Astrocyte (in vitro differentiated cells and primary cell): ENCODE data around the gene INSRR. TPM values are rescaled to one million over a fixed set of nuclear protein-coding genes. Genes with fewer than 3 reads are reported as not detected.

Experiments used
- DNase-seq: peaks from one replicate; pipeline ENCODE4 v3.0.0-alpha.2; 2010; ENCODE audit warnings: low read depth
- FAIRE-seq: peaks from 2 replicates; lab custom pipeline; 2011; peaks lifted over from hg19 to GRCh38; lab: Jason Lieb, UNC
- H2AFZ ChIP-seq: 2 replicates; pipeline ENCODE4 v1.6.0; 2012; ENCODE audit warnings: low read depth, low read length, inconsistent platforms
- H3K27ac ChIP-seq: 2 replicates; pipeline ENCODE4 v1.5.1; 2011; ENCODE audit warnings: low read depth, low read length, inconsistent platforms
- H3K27me3 ChIP-seq: 2 replicates; pipeline ENCODE4 v1.6.0; 2011; ENCODE audit warnings: low read length, inconsistent platforms; ENCODE audit not compliant: insufficient read depth
- H3K36me3 ChIP-seq: 2 replicates; pipeline ENCODE4 v1.5.1; 2011; ENCODE audit warnings: low read length, inconsistent platforms; ENCODE audit not compliant: insufficient read depth
- H3K4me1 ChIP-seq: 2 replicates; pipeline ENCODE4 v1.5.1; 2011; ENCODE audit warnings: low read length, inconsistent platforms; ENCODE audit not compliant: insufficient read depth
- H3K4me2 ChIP-seq: 2 replicates; pipeline ENCODE4 v1.6.0; 2012; ENCODE audit warnings: low read length, inconsistent platforms
- H3K4me3 ChIP-seq: 2 replicates; pipeline ENCODE4 v1.5.1; 2011; ENCODE audit warnings: low read depth, mild to moderate bottlenecking, low read length, inconsistent platforms; ENCODE audit not compliant: insufficient read depth
- H3K79me2 ChIP-seq: 2 replicates; pipeline ENCODE4 v1.6.0; 2012; ENCODE audit warnings: mild to moderate bottlenecking, low read length, inconsistent platforms; ENCODE audit not compliant: insufficient read depth
- H3K9ac ChIP-seq: 2 replicates; pipeline ENCODE4 v1.6.0; 2012; ENCODE audit warnings: mild to moderate bottlenecking, low read length, inconsistent platforms
- H3K9me3 ChIP-seq: 2 replicates; pipeline ENCODE4 v1.5.1; 2012; ENCODE audit warnings: low read depth, mild to moderate bottlenecking, low read length, inconsistent platforms; ENCODE audit not compliant: insufficient read depth
- H4K20me1 ChIP-seq: 2 replicates; pipeline ENCODE4 v1.6.0; 2012; ENCODE audit warnings: low read length, inconsistent platforms; ENCODE audit not compliant: insufficient read depth
- H3K27ac Mint-ChIP-seq: one replicate; pipeline ENCODE4 v1.8.0; 2021; ENCODE audit warnings: mild to moderate bottlenecking, mixed read lengths; ENCODE audit not compliant: unreplicated experiment
- H3K27me3 Mint-ChIP-seq: one replicate; pipeline ENCODE4 v1.8.0; 2021; ENCODE audit warnings: low read depth, mixed read lengths; ENCODE audit not compliant: unreplicated experiment
- H3K36me3 Mint-ChIP-seq: one replicate; pipeline ENCODE4 v1.8.0; 2021; ENCODE audit warnings: low read depth, mixed read lengths; ENCODE audit not compliant: unreplicated experiment
- H3K4me1 Mint-ChIP-seq: one replicate; pipeline ENCODE4 v1.8.0; 2021; ENCODE audit warnings: low read depth, mixed read lengths; ENCODE audit not compliant: unreplicated experiment
- H3K4me3 Mint-ChIP-seq: one replicate; pipeline ENCODE4 v1.8.0; 2021; ENCODE audit warnings: mild to moderate bottlenecking, moderate library complexity, mixed read lengths; ENCODE audit not compliant: unreplicated experiment
- H3K9me3 Mint-ChIP-seq: one replicate; pipeline ENCODE4 v1.8.0; 2021; ENCODE audit warnings: mild to moderate bottlenecking, mixed read lengths; ENCODE audit not compliant: unreplicated experiment
- EZH2 ChIP-seq: IDR thresholded peaks from 2 replicates; pipeline ENCODE4 v1.6.1; 2012; ENCODE audit warnings: mild to moderate bottlenecking, low read length, inconsistent platforms; ENCODE audit not compliant: insufficient read depth
- total RNA-seq: library from RNA; stranded (reverse); gene quantifications from 2 replicates; pipeline ENCODE4 v1.2.1, GENCODE V29; 2021
- TF ChIP-seq, protein P1 (sequence below): IDR thresholded peaks from 2 replicates; pipeline ENCODE4 v1.5.1; 2011; ENCODE audit warnings: low read depth, mild to moderate bottlenecking, inconsistent platforms, low read length, moderate library complexity; ENCODE audit not compliant: insufficient read depth

Gene INSRR
- total RNA-seq, 1 donor from 2014 or later, result 0.05 TPM

DNA sequence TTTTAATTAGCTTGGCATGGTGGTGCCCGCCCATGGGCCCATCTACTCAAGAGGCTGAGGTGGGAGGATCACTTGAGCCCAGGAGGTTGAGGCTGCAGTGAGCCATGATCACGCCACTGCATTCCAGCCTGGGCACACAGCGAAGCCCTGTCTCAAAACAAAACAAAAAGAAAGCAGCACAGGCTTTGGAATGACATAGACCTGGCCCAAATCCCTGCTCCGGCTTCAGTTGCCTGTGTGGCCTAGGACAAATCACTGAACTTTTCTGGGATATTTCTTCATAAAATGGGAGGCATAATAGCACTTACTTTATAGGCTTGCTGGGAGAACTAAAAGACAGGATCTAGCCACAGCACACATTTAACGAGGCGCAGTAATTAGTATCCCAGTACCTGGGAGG lies 37.0 kb upstream of the INSRR start:
- Histone ChIP-seq H3K9me3 (no peaks in the 10 kb centered on the region), H3K27me3 (no peaks in the 10 kb centered on the region), H3K36me3 (no peaks in the 10 kb centered on the region), H3K4me3 (no peak overlapping the region), H2AFZ (no peak overlapping the region), H3K79me2 (peaks cover 50% of the 10 kb centered on the region), H3K4me1 (peaks cover 75% of the 10 kb centered on the region), H4K20me1 (peaks cover 3% of the 10 kb centered on the region), H3K9ac (peak overlapping the region; percentile 76), H3K27ac (peak overlapping the region; percentile 96), H3K4me2 (peak overlapping the region; percentile 82)
- Mint-ChIP-seq H3K27me3 (peaks cover 12% of the 10 kb centered on the region), H3K9me3 (peaks cover 3% of the 10 kb centered on the region), H3K27ac (peak overlapping the region; percentile 98), H3K36me3 (peaks cover 2% of the 10 kb centered on the region), H3K4me3 (peak overlapping the region; percentile 36), H3K4me1 (peaks cover 48% of the 10 kb centered on the region)
- FAIRE-seq, result no peak
- DNase-seq, result no peak
- TF ChIP-seq, protein P1, sequence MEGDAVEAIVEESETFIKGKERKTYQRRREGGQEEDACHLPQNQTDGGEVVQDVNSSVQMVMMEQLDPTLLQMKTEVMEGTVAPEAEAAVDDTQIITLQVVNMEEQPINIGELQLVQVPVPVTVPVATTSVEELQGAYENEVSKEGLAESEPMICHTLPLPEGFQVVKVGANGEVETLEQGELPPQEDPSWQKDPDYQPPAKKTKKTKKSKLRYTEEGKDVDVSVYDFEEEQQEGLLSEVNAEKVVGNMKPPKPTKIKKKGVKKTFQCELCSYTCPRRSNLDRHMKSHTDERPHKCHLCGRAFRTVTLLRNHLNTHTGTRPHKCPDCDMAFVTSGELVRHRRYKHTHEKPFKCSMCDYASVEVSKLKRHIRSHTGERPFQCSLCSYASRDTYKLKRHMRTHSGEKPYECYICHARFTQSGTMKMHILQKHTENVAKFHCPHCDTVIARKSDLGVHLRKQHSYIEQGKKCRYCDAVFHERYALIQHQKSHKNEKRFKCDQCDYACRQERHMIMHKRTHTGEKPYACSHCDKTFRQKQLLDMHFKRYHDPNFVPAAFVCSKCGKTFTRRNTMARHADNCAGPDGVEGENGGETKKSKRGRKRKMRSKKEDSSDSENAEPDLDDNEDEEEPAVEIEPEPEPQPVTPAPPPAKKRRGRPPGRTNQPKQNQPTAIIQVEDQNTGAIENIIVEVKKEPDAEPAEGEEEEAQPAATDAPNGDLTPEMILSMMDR, result no peak
- TF ChIP-seq EZH2, result no peak

DNA sequence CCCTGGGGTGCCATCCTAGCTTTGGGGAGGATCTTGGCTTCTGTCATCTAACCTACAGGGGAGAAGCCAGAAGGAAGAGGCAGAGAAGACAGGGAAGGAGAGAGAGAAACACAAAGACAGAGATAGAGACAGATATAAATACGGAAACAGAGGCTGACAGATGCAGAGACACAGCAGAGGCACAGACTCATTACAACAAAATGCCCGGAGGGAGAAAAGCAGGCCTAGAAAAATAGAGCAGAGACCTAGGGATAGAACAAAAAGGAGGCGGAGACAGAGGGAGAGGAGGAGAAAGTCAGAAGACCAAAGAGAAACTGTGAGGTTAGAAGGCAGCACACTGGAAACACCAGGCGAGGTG lies 36.5 kb upstream of the INSRR start:
- Histone ChIP-seq H4K20me1 (no peaks in the 10 kb centered on the region), H3K79me2 (peaks cover 45% of the 10 kb centered on the region), H3K27me3 (no peaks in the 10 kb centered on the region), H3K9me3 (no peaks in the 10 kb centered on the region), H3K9ac (peak overlapping the region; percentile 76), H3K4me1 (peaks cover 73% of the 10 kb centered on the region), H3K4me3 (peak overlapping the region; percentile 2), H2AFZ (no peak overlapping the region), H3K36me3 (no peaks in the 10 kb centered on the region), H3K27ac (peak overlapping the region; percentile 74), H3K4me2 (peak overlapping the region; percentile 82)
- H3K4me3 Mint-ChIP-seq, result peak overlapping the region; percentile 36
- no peak for DNase-seq
- no peak for FAIRE-seq
- H3K27me3 Mint-ChIP-seq, result peaks cover 17% of the 10 kb centered on the region
- peaks cover 47% of the 10 kb centered on the region for H3K4me1 Mint-ChIP-seq
- peak overlapping the region; percentile 98 for H3K27ac Mint-ChIP-seq
- H3K9me3 Mint-ChIP-seq, result peaks cover 3% of the 10 kb centered on the region
- TF ChIP-seq, protein P1, result no peak
- TF ChIP-seq EZH2, result no peak
- H3K36me3 Mint-ChIP-seq, result peaks cover 2% of the 10 kb centered on the region

DNA sequence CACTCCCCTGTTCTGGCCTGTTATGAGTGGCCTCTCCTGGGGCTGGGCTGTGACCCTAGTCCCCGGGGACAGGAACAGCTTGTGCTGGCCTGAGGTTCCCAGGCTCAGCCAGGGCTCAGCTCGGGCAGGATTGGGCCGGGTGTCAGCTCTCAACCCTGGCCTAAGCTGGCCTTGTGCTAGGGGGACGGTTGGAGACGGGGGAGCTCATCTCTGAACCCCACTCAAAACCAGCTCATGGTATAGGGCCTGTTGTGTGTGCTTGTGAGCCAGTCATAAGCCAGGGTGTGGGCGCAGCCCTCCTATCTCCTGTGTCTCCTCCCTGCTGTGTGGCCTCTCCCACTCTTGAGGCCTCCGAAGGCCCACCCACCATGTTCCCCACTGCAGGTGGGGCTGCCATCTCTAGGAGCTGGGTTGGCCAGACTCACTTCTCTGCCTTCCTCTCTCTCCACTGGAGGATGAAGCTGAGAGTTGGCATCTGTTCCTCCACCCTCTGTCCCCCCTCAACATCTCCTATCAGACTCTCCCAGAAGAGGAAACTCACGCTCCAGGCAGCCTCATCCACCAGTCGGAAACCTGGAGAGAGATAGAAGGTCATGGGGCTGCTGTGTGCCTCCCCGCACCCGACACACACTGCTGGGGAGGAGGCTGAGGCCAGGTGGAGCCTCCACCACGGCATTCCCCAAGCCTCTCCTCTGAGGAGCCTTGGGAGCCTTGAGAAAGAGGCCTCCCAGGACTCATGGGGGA lies 36.0 kb upstream of the INSRR start:
- peak overlapping the region; percentile 30 for H3K4me3 Mint-ChIP-seq
- Histone ChIP-seq H3K27ac (peak overlapping the region; percentile 74), H3K9me3 (no peaks in the 10 kb centered on the region), H3K27me3 (no peaks in the 10 kb centered on the region), H4K20me1 (no peaks in the 10 kb centered on the region), H3K4me3 (peak overlapping the region; percentile 63), H3K4me2 (peak overlapping the region; percentile 82), H2AFZ (no peak overlapping the region), H3K9ac (peak overlapping the region; percentile 76), H3K4me1 (peaks cover 69% of the 10 kb centered on the region), H3K36me3 (no peaks in the 10 kb centered on the region), H3K79me2 (peaks cover 39% of the 10 kb centered on the region)
- FAIRE-seq (no peak), DNase-seq (no peak)
- H3K4me1 Mint-ChIP-seq, result peaks cover 43% of the 10 kb centered on the region
- H3K27ac Mint-ChIP-seq, result peak overlapping the region; percentile 98
- H3K9me3 Mint-ChIP-seq, result peaks cover 3% of the 10 kb centered on the region
- H3K27me3 Mint-ChIP-seq, result peaks cover 20% of the 10 kb centered on the region
- H3K36me3 Mint-ChIP-seq, result peaks cover 2% of the 10 kb centered on the region
- TF ChIP-seq, protein P1, result no peak
- TF ChIP-seq EZH2, result no peak
